Erythroblast (primary cell): ENCODE measurements around the gene CLMN.

ENCODE experiments used
- DNase-seq, 2 experiments: peaks; one replicate each; lab custom pipeline; 2025; lab: John Stamatoyannopoulos, UW
- GATA1 ChIP-seq: IDR thresholded peaks from 2 replicates; pipeline ENCODE4 v1.6.1; 2011; ENCODE audit warnings: low read depth, mild to moderate bottlenecking, control low read depth, low read length, moderate library complexity
- POLR2A ChIP-seq: IDR thresholded peaks from 2 replicates; pipeline ENCODE4 v1.6.1; 2011; ENCODE audit warnings: mild to moderate bottlenecking, low read length

Gene CLMN

DNA sequence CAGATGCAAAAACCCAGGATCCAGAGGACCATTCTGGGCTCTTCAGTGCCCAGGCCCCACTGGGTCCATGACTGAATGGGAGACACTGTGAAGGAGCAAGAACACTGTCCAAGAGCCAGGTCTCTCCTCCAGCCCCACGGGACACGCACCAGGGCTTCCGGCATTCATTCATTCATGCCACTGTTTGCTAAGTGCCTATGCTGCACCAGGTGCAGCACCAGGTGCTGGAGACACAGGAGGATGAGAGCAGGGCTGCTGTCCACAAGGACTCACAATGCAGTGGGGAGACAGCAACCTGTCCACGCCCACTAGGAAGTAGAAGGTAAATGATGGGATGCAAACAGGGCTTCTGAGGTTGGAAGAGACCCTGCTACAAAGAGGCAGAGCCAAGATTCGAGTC, 20.4 kb downstream of the CLMN start:
- no peak for DNase-seq
- no peak for TF ChIP-seq GATA1
- no peak for TF ChIP-seq POLR2A

DNA sequence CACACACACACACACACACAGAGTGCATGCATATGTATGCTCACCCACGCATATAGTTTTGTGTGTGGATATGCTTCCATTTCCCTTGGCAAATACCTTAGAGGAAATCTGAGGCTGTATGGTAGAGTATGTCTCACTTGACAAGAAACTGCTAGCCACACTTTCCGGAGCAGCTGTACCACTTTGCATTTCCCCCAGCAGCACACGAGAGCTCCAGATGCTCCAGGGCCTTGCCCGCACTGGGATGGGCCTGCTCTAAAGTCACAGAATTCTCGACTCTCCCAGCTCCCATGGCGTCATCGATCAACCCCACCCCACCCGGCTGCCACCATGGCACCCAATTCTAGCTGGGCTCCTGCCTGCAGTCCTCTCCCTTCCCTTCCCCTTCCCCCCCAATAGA, 21.9 kb downstream of the CLMN start:
- DNase-seq, result no peak
- TF ChIP-seq GATA1, result no peak
- no peak for TF ChIP-seq POLR2A

DNA sequence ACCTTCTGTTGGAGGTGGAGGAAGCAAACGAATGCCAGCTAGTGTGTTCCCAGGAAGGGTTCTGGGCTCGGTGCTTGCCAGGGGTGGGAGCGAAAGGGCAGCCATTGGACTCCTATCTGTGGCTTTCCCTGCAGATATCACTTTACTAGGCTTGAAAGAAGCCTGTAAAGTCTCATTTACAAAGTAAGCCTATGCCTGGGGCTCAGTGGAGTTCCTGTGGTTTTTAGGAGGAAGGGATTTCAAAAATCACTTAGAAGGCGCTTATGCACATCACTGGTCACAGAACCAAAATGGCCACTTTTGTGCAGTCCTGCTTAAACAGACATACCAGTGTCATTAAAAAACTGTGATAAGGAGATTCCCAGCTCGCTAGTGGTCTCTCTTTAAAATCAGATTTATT, 22.7 kb downstream of the CLMN start:
- TF ChIP-seq GATA1 (no peak), POLR2A (no peak)
- no peak for DNase-seq

DNA sequence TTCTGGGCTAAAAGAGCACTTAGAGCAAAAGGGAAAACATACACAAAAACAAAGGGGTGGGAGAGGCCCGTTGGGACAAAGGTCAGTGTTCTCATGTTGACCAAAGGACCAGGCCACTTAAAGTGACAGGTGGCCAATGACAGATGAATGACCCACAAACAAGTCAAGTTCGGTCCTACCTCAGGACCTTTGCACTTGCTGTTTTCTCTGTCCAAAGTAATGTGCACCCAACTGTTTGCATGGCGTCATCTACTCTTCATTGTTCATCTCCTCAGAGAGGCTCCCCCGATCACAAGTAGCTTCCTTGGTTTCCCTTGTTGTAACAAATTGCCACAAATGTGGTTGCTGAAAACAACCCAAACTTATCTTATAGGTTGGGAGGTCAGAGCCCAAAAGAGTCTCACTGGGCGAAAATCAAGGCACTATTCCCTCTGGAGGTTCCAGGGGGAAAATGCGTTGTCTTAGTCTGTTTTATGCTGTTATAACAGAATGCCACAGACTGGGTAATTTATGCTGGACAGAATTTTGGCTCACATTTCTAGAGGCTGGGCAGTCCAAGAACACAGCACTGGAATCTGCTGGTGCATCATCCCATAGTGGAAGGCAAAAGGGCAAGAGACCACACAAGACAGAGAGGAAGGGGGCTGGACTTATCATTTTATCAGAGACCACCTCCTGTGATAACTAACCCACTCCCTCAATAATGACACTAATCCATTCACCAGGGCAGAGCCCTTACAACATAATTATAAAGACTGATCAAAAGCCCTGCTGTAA, 23.9 kb downstream of the CLMN start:
- no peak for DNase-seq
- no peak for TF ChIP-seq POLR2A
- TF ChIP-seq GATA1, result no peak

DNA sequence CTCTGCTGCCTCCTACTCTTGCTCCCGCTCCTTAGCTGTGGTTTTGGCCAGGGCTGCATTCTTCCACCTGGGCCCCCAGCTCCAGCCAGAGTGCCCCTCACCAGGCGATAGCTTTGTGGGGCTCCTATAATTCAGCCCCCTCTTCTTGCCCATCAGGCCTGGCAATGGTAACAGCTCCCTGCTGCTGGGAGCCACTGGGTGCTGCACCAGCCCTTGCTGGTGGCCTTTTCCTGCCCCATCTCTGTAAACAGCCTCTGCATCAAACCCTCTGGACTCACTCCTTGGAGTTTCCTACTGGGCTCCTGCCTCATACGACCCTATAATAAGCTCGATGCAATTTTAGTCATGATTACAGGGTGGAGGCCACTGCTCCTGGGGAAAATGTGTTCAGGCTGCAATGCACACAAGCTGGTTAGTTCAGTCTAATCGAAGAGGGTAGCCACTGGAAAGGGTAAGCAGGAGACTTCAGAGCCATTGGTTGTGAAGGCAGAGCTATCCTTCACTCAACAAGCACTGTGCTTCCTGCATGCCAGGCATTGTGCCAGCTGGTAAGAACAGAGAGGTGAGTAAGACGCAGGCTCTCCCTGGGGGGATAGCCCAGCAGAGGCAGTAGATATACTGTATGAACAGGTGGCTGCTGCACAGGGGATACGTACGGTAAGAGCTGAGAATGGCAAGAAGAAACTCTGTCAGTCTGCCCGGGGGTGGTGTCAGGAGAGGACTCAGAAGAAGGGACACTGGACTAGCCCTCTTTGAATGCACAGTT, 24.7 kb downstream of the CLMN start:
- TF ChIP-seq POLR2A (no peak), GATA1 (no peak)
- DNase-seq, result no peak

DNA sequence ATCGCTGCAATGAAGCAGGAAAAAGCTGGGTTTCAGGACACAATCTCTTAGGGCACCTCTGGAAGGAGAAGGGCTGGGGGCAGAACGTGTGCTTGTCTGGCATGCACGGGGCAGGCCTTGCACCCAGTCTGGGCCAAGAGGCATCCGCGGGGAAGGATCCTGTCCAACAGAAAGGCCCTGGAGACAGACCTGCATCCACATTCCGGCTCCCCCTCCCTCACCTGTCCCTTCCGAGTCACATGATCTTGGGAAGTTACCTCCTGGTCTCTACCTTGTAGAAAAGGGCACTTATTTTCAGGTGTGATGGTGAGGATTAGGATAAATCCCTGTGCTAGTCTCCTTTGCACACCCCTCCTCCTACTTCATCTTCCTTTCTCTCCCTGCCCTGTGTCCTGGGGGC, 25.4 kb downstream of the CLMN start:
- no peak for DNase-seq
- TF ChIP-seq GATA1, result no peak
- no peak for TF ChIP-seq POLR2A

DNA sequence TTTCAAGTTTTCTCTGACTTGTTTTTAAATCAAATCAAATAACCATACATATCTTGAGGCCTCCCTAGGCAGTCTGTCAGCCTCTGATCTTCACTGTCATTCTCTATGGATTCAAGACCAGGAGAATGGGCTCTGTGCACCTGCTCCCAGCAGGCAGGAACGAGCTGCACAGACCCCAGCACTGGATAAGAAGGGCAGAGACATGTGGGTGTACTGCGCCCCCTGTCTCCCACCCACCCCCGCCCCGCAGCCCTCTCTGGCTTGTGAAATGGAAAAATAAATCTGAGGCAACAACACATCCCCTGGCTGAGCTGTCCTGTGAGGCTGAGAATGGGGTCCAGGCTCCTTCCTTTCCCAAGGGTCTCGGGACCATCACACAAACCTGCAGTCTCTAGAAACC, 26.3 kb downstream of the CLMN start:
- DNase-seq, result no peak
- TF ChIP-seq GATA1, result no peak
- no peak for TF ChIP-seq POLR2A

DNA sequence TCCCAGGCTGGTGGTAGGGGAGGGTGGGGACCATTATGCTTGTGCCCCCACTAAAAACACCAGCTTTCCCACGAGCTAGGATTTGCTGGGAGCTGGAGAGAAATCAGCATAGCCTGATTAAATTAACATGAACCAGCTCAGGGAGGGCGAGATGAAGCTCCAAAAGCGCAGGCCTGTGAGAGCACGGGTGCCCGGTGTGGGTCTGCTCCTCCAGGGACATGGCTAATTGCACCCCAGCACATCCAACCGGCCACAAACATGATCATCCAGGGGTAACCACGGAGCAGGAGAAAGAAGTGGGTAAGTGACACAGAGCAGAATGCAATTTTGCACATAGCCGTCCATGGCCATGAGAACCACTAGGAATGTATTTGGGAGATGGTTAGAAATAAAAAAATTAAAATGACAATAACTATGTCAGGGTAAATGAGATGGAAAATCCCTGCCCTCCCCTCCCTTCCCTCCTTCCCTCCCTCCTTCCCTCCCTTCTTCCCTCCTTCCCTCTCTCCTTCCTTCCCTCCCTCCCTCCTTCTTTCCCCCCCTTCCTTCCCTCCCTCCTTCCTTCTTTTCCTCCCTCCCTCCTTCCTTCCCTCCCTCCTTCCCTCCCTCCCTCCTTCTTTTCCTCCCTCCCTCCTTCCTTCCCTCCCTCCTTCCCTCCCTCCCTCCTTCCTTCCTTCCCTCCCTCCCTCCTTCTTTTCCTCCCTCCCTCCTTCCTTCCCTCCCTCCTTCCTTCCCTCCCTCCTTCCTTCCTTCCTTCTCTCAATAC, 26.9 kb downstream of the CLMN start:
- TF ChIP-seq POLR2A, result no peak
- TF ChIP-seq GATA1, result no peak
- DNase-seq, result no peak

DNA sequence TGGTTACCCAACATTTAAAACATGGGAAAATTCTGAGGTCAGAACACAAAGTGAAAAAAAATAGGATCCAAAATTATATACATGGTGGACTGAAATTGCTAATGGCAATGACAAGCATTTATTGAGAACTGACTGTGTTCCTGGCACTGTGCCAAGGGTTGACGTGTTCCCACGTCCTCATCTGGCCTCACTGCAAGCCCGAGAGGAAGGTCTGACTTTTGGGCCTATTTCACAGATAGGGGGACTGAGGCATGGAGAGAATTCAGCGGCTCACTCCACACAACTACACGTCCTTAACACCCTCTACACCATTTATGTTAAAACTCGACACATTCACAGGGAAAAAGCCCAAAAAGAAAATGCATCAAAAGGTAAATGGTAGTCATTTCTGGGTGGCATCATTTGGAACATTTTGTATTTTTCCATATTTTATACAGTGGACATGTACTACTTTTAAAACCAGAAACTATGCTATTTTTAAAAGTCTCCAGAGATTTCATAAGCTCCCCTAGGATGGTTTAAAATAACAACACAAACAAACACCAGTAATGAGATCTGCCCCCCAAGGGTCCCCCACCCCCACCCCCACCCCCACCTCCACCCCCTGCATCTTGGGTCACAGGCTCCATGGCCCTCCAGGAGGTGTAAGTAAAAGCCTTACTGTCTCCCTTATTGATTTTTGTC, 27.7 kb downstream of the CLMN start:
- peak; percentile 51 to 75 for DNase-seq
- TF ChIP-seq GATA1, result no peak
- TF ChIP-seq POLR2A, result no peak

DNA sequence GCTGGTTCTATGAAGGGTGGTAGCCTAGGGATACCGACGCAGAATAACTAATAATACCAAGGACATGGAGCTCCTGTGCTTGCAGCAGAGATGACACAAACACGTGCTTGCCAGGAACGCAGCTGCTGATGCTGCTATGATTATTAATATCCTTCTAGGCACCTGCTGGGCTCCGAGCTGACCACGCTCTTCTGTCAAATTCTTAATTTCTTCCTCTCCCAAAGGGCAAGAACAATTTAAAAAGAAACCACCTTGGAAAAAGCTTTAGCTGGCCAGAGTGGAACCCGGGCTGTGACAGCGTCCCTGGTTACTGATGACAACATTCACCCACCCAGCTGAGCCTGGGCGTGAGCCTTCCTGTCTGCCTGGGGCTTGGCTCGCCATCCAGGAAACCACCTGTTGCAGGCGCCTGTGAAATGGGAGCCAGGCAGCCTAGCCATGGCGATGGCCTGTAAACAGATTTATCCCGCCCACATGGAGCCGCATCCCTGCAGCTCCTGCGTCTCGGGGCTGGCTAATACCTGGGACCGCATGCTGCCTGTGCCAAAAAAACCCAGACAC, 28.8 kb downstream of the CLMN start:
- TF ChIP-seq GATA1 (no peak), POLR2A (no peak)
- DNase-seq, result no peak

DNA sequence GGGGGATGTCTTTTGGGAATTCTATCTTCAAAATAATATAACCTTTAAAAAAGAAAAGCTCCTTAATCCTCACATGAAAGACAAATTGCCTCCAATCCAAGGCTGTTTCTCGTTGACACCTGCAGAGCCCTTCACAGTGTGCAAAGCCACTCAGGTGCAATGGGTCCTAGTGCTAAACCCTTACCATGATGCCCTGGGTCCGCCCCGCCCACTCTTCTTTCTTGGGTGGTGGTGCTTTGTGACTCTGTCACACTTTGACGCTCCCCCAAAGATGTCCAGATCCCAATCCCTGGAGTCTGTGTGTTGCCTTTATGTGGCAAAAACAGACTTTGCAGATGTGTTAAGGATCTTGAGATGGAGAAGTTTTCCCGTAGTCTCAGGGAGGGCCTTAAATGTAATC, 29.7 kb downstream of the CLMN start:
- DNase-seq, result no peak
- TF ChIP-seq GATA1 (no peak), POLR2A (no peak)

DNA sequence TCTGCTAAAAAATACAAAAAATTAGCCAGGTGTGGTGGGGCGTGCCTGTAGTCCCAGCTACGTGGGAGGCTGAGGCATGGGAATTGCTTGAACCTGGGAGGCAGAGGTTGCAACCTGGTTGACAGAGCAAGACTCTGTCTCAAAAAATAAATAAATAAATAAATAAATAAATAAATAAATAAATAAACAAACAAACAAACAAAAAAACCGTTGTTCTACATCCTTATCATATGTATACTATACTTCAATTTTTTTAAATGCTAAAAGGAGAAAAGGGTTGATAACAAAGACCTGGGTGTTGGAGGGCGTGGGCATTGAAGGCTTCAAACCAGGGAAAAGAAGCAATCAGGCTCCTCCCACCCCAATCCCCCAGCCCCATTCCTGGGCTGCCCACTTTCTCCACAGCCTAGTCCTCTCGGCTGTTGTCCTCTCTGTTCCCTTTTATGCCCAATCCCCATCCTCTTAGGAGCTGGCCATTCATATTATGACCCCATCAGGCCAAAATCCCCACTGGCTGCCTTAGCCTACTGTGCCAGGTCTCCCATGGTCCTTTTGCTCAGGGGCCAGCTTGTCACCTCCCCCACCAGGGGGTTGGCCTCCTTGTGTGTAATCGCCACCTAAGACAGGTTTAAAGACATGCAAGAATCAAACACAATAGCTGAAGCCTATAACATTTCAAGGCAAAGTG, 30.2 kb downstream of the CLMN start:
- no peak for TF ChIP-seq GATA1
- no peak for TF ChIP-seq POLR2A

More for the DNA sequence above, 30.2 kb downstream of the CLMN start:
- DNase-seq, result no peak
